IMR-90 (cell line): ENCODE results near the gene ATP13A2. TPM values are rescaled to one million over a fixed set of nuclear protein-coding genes. Genes with fewer than 3 reads are reported as not detected.

ENCODE experiments used
- ATAC-seq: fragments of 200-7000 bp; cut with Tn5 transposase; 2 replicates; pipeline ENCODE4 v1.9.1; 2020; ENCODE audit warnings: low read depth, mild to moderate bottlenecking, moderate library complexity
- BruUV-seq: library from RNA; stranded (reverse); fragments of 400-500 nt; replicated peaks from 2 replicates; lab custom pipeline; 2021; lab: Mats Ljungman, UMichigan
- CTCF ChIA-PET: fragments of 300-600 bp; formaldehyde crosslinking; extraction: SDS; loops from one replicate; lab custom pipeline; 2021; ENCODE audit warnings: antibody characterized with exemption; lab: Yijun Ruan, JAX
- POLR2A ChIA-PET: fragments of 300-600 bp; sonication (Branson Sonifier 250); formaldehyde crosslinking; loops from one replicate; lab custom pipeline; 2022; ENCODE audit warnings: antibody characterized with exemption; ENCODE audit not compliant: unreplicated experiment; lab: Charles Lee
- DNase-seq: peaks from one replicate; pipeline ENCODE4 v3.0.0; 2013
- H2AFZ ChIP-seq: replicated peaks from 2 replicates; pipeline ENCODE3; 2013; ENCODE audit warnings: low read length, mild to moderate bottlenecking; ENCODE audit not compliant: poor library complexity
- H2AK5ac ChIP-seq: 2 replicates; pipeline ENCODE4 v1.6.1; 2013; ENCODE audit warnings: low read depth, low read length, inconsistent platforms
- H2AK9ac ChIP-seq: replicated peaks from 2 replicates; pipeline ENCODE3; 2013; ENCODE audit warnings: mild to moderate bottlenecking, low read depth, low read length, moderate library complexity; ENCODE audit not compliant: poor library complexity
- H2BK120ac ChIP-seq: 2 replicates; pipeline ENCODE4 v1.6.1; 2013; ENCODE audit warnings: low read depth, low read length, inconsistent platforms
- H2BK15ac ChIP-seq: 3 replicates; pipeline ENCODE4 v1.6.1; 2013; ENCODE audit warnings: low read depth, low read length, inconsistent platforms
- H2BK20ac ChIP-seq: 2 replicates; pipeline ENCODE4 v1.6.1; 2013; ENCODE audit warnings: low read depth, mild to moderate bottlenecking, inconsistent platforms, low read length, moderate library complexity
- H2BK5ac ChIP-seq: 2 replicates; pipeline ENCODE4 v1.6.1; 2013; ENCODE audit warnings: mild to moderate bottlenecking, low read depth, low read length, inconsistent platforms; ENCODE audit not compliant: poor library complexity, severe bottlenecking
- H3K14ac ChIP-seq: replicated peaks from 2 replicates; pipeline ENCODE4 v1.6.1; 2013; ENCODE audit warnings: low read depth, low read length, inconsistent platforms
- H3K18ac ChIP-seq: 2 replicates; pipeline ENCODE4 v1.6.1; 2013; ENCODE audit warnings: low read depth, low read length, control low read depth
- H3K23ac ChIP-seq: 2 replicates; pipeline ENCODE4 v1.6.1; 2013; ENCODE audit warnings: low read depth, low read length, inconsistent platforms
- H3K27ac ChIP-seq: 2 replicates; pipeline ENCODE4 v1.5.1; 2013; ENCODE audit warnings: mild to moderate bottlenecking, control low read depth, low read length; ENCODE audit not compliant: insufficient read depth
- H3K27me3 ChIP-seq: 2 replicates; pipeline ENCODE4 v1.6.1; 2013; ENCODE audit warnings: low read length; ENCODE audit not compliant: control insufficient read depth, insufficient read depth
- H3K36me3 ChIP-seq: 2 replicates; pipeline ENCODE4 v1.6.1; 2013; ENCODE audit warnings: low read length, mixed read lengths; ENCODE audit not compliant: control insufficient read depth, insufficient read depth
- H3K4ac ChIP-seq: 2 replicates; pipeline ENCODE4 v1.6.1; 2013; ENCODE audit warnings: low read depth, low read length, inconsistent platforms
- H3K4me1 ChIP-seq: 2 replicates; pipeline ENCODE4 v1.6.1; 2013; ENCODE audit warnings: low read length, mixed read lengths; ENCODE audit not compliant: control insufficient read depth, insufficient read depth
- H3K4me2 ChIP-seq: 2 replicates; pipeline ENCODE4 v1.6.1; 2013; ENCODE audit warnings: low read depth, mild to moderate bottlenecking, control low read depth, low read length, moderate library complexity
- H3K4me3 ChIP-seq: 2 replicates; pipeline ENCODE4 v1.5.1; 2013; ENCODE audit warnings: low read depth, mild to moderate bottlenecking, control low read depth, low read length, moderate library complexity; ENCODE audit not compliant: insufficient read depth
- H3K56ac ChIP-seq: 2 replicates; pipeline ENCODE4 v1.6.1; 2013; ENCODE audit warnings: low read length, inconsistent platforms; ENCODE audit not compliant: insufficient read depth; ENCODE audit errors: extremely low read depth
- H3K79me1 ChIP-seq, 2 experiments: 2 replicates each; pipeline ENCODE4 v1.6.1; 2013; ENCODE audit warnings: low read length in 2 of 2, inconsistent platforms in 1 of 2, low read depth in 1 of 2
- H3K9ac ChIP-seq: 2 replicates; pipeline ENCODE4 v1.6.1; 2013; ENCODE audit warnings: low read depth, low read length, control low read depth
- H3K9me1 ChIP-seq: 2 replicates; pipeline ENCODE4 v1.6.1; 2013; ENCODE audit warnings: low read length, inconsistent platforms; ENCODE audit not compliant: insufficient read depth
- H3K9me3 ChIP-seq: 2 replicates; pipeline ENCODE4 v1.6.1; 2013; ENCODE audit warnings: low read length; ENCODE audit not compliant: control insufficient read depth, insufficient read depth
- H4K20me1 ChIP-seq: 2 replicates; pipeline ENCODE4 v1.6.1; 2013; ENCODE audit warnings: low read length, inconsistent platforms; ENCODE audit not compliant: insufficient read depth
- H4K5ac ChIP-seq: 2 replicates; pipeline ENCODE4 v1.6.1; 2013; ENCODE audit warnings: mild to moderate bottlenecking, low read depth, low read length, control low read depth
- H4K8ac ChIP-seq, 2 experiments: 2 replicates each; pipeline ENCODE4 v1.6.1; 2013; ENCODE audit warnings: low read depth in 2 of 2, low read length in 2 of 2, control low read depth in 1 of 2, inconsistent platforms in 1 of 2
- H4K91ac ChIP-seq: 2 replicates; pipeline ENCODE4 v1.6.1; 2013; ENCODE audit warnings: low read depth, low read length, inconsistent platforms; ENCODE audit not compliant: insufficient read depth
- CTCF ChIP-seq: conservative IDR thresholded peaks from 2 replicates; pipeline ENCODE4 v1.5.1; 2012; ENCODE audit warnings: mild to moderate bottlenecking, low read depth, low read length, improper control_type of control experiment
- FOS ChIP-seq: fragments of 150-350 bp; IDR thresholded peaks from 2 replicates; pipeline ENCODE4 v1.6.1; 2016; ENCODE audit warnings: low read depth, low read length
- NFE2L2 ChIP-seq: fragments of 150-350 bp; IDR thresholded peaks from 2 replicates; pipeline ENCODE4 v1.6.1; 2016; ENCODE audit warnings: low read depth, mild to moderate bottlenecking, low read length
- RAD21 ChIP-seq: IDR thresholded peaks from 2 replicates; pipeline ENCODE4 v1.6.1; 2012; ENCODE audit warnings: low read length, improper control_type of control experiment
- SMC3 ChIP-seq: fragments of 150-350 bp; IDR thresholded peaks from 2 replicates; pipeline ENCODE4 v1.6.1; 2016; ENCODE audit warnings: low read depth, mild to moderate bottlenecking, antibody characterized with exemption, low read length, moderate library complexity
- WGBS, 2 experiments: methylation state at CpG; one replicate each; pipeline versions ENCODE4 v1.1.5 to v1.1.7; 2013; ENCODE audit warnings: missing lambda C conversion rate in 2 of 2; ENCODE audit not compliant: insufficient read length in 1 of 2; ENCODE audit errors: extremely low coverage in 2 of 2; 5-methylcytosine and 5-hydroxymethylcytosine counted together
- dilution Hi-C: fragments of 300-500 bp; cut with HindIII; formaldehyde crosslinking; loops from one replicate; pipeline ENCODE4 v1.14.3; 2018; ENCODE audit warnings: low sequenced_read_pairs; ENCODE audit not compliant: unreplicated experiment
- in situ Hi-C: fragments of 300-500 bp; cut with MboI; formaldehyde crosslinking; loops from 3 replicates; pipeline ENCODE4 v1.14.3; 2019; ENCODE audit warnings: low sequenced_read_pairs, inconsistent platforms, mixed read lengths
- intact Hi-C: fragments of 100-400 bp; cut with micrococcal nuclease; formaldehyde crosslinking; loops from 2 replicates; pipeline ENCODE4 v1.10.0; 2022
- polyA plus RNA-seq, 3 experiments: library from polyadenylated mRNA; depleted of rRNA; stranded (reverse); fragments of >200 nt; gene quantifications; 2 replicates each; pipeline ENCODE4 v1.2.3, GENCODE V29; 2012; ENCODE audit warnings: low replicate concordance in 1 of 3
- total RNA-seq: library from RNA; depleted of rRNA; stranded (reverse); fragments of >200 nt; gene quantifications from 2 replicates; pipeline ENCODE4 v1.2.3, GENCODE V29; 2012

Gene ATP13A2
- total and polyA plus RNA-seq, 2 of the 4 experiments (the other 2 are of a cell fraction), result 5.7 to 18.9 TPM

- no peak overlapping the region for H4K91ac ChIP-seq
- peak overlapping the region; percentile 35 for H2AFZ ChIP-seq
- no peaks in the 10 kb centered on the region for H3K4me1 ChIP-seq
- H3K27me3 ChIP-seq, result no peaks in the 10 kb centered on the region
- H3K79me1 ChIP-seq, result no peaks in the 10 kb centered on the region
- no peak overlapping the region for H3K27ac ChIP-seq
- no peak overlapping the region for H2BK20ac ChIP-seq
- TF ChIP-seq RAD21 (peak; percentile 95), FOS (no peak), CTCF (peak; percentile 91), NFE2L2 (no peak), SMC3 (peak; percentile 77)
- no peaks in the 10 kb centered on the region for H3K9me3 ChIP-seq
- no peak overlapping the region for H3K14ac ChIP-seq
- H2BK5ac ChIP-seq, result no peak overlapping the region
- ATAC-seq (peak; percentile 93), DNase-seq (peak; percentile 71)
- H2AK5ac ChIP-seq, result no peak overlapping the region
- no peak overlapping the region for H3K4me2 ChIP-seq
- H4K20me1 ChIP-seq, result no peaks in the 10 kb centered on the region
- no peak overlapping the region for H4K8ac ChIP-seq
- no peaks in the 10 kb centered on the region for H3K36me3 ChIP-seq
- no peak overlapping the region for H2AK9ac ChIP-seq
- H3K4me3 ChIP-seq, result no peak overlapping the region
- no peak overlapping the region for H3K56ac ChIP-seq
- 0% methylated on average over 2 of the region's 12 CpGs; no CpG with 5 or more reads in 1 of the 2 experiments for WGBS, 2 experiments
- no peak overlapping the region for H2BK120ac ChIP-seq
- no peak overlapping the region for H2BK15ac ChIP-seq
- intact Hi-C loops, result loop anchor here (1.0 kb wide), 4 partner anchors 66 to 277 kb away; no protein-coding TSS in a partner anchor
- no peaks in the 10 kb centered on the region for H3K9me1 ChIP-seq
- POLR2A ChIA-PET, result no interaction called here
- H3K18ac ChIP-seq, result no peak overlapping the region
- no peak overlapping the region for H4K5ac ChIP-seq
- no TSS peak for BruUV-seq
- H3K9ac ChIP-seq, result no peak overlapping the region
- H3K23ac ChIP-seq, result no peak overlapping the region
- dilution Hi-C loops, result no loop called here
- CTCF ChIA-PET, result interaction anchor here (0.8 to 2.8 kb wide), 3 partner anchors 16 to 177 kb away, joined by 3 to 11 read pairs (median 4); no protein-coding TSS in a partner anchor
- no peak overlapping the region for H3K4ac ChIP-seq
- in situ Hi-C loops, result loop anchor here (5.0 kb wide), 2 partner anchors 173 to 348 kb away; no protein-coding TSS in a partner anchor
Measured at GRCh38 chr1:17059391-17060305, 47.9 kb upstream of the ATP13A2 start.
